ENCODE data around the gene NNAT.
"Not testable (repeated sequence)": the region's sequence is repeated elsewhere in the genome, so short reads cannot be mapped to it uniquely, and the experiment has no call there.

The NNAT gene

GRCh38 chr20:37540001-37540400 lies 19.0 kb downstream of the NNAT start:
- DNase-seq (ENCODE audit: low read depth, low spot score) = no peak

- not testable (repeated sequence) for DNase-seq (ENCODE audit: low read depth, low spot score)
Measured at GRCh38 chr20:37540838-37541237, 19.8 kb downstream of the NNAT start.

GRCh38 chr20:37541326-37541725 lies 20.3 kb downstream of the NNAT start:
- no peak for DNase-seq (ENCODE audit: low read depth, low spot score)

- no peak for DNase-seq (ENCODE audit: low read depth, low spot score)
Measured at GRCh38 chr20:37542281-37542680, 21.2 kb downstream of the NNAT start.

GRCh38 chr20:37543828-37544227 lies 22.8 kb downstream of the NNAT start:
- no peak for DNase-seq (ENCODE audit: low read depth, low spot score)

GRCh38 chr20:37544386-37544785 lies 23.3 kb downstream of the NNAT start:
- DNase-seq (ENCODE audit: low read depth, low spot score) = no peak

GRCh38 chr20:37545516-37545915 lies 24.5 kb downstream of the NNAT start:
- no peak for DNase-seq (ENCODE audit: low read depth, low spot score)

- no peak for DNase-seq (ENCODE audit: low read depth, low spot score)
Measured at GRCh38 chr20:37547912-37548311, 26.9 kb downstream of the NNAT start.

GRCh38 chr20:37550101-37550920 lies 29.3 kb downstream of the NNAT start:
- DNase-seq (ENCODE audit: low read depth, low spot score) = not testable (repeated sequence)

- DNase-seq (ENCODE audit: low read depth, low spot score) = not testable (repeated sequence)
Measured at GRCh38 chr20:37551660-37552059, 30.6 kb downstream of the NNAT start.

GRCh38 chr20:37552415-37552814 lies 31.4 kb downstream of the NNAT start:
- DNase-seq (ENCODE audit: low read depth, low spot score) = no peak

GRCh38 chr20:37554721-37555298 lies 33.8 kb downstream of the NNAT start:
- not testable (repeated sequence) for DNase-seq (ENCODE audit: low read depth, low spot score)

GRCh38 chr20:37556538-37556937 lies 35.5 kb downstream of the NNAT start:
- no peak for DNase-seq (ENCODE audit: low read depth, low spot score)

- DNase-seq (ENCODE audit: low read depth, low spot score) = no peak
Measured at GRCh38 chr20:37558306-37558705, 37.3 kb downstream of the NNAT start.

- DNase-seq (ENCODE audit: low read depth, low spot score) = no peak
Measured at GRCh38 chr20:37558779-37559178, 37.7 kb downstream of the NNAT start.

GRCh38 chr20:37559312-37560027 lies 38.4 kb downstream of the NNAT start:
- DNase-seq (ENCODE audit: low read depth, low spot score) = no peak

- DNase-seq (ENCODE audit: low read depth, low spot score) = no peak
Measured at GRCh38 chr20:37560629-37561028, 39.6 kb downstream of the NNAT start.

- DNase-seq (ENCODE audit: low read depth, low spot score) = no peak
Measured at GRCh38 chr20:37562695-37563480, 41.8 kb downstream of the NNAT start.

- DNase-seq (ENCODE audit: low read depth, low spot score) = no peak
Measured at GRCh38 chr20:37564016-37564387, 43.0 kb downstream of the NNAT start.

GRCh38 chr20:37564388-37565133 lies 43.5 kb downstream of the NNAT start:
- DNase-seq (ENCODE audit: low read depth, low spot score) = peak; percentile 8

GRCh38 chr20:37565134-37565811 lies 44.2 kb downstream of the NNAT start:
- no peak for DNase-seq (ENCODE audit: low read depth, low spot score)

All from activated CD4-positive, CD25-positive, alpha-beta regulatory T cell treated with anti-CD3 and anti-CD28 coated beads, Interleukin-2, amount 50 U/mL, for 16 hours (primary cell).